ENCODE measurements around the gene GSAP.
A peak's percentile ranks its signal among the peaks of the same experiment; 100 is the strongest.

GSAP gene

GRCh38 chr7:77420438-77420837 lies 4.3 kb upstream of the GSAP start:
- H3K9me3 ChIP-seq (ENCODE audit: control insufficient read depth, low read length), result no peaks in the 10 kb centered on the region
- no peak overlapping the region for H3K4me2 ChIP-seq (ENCODE audit: low read length)
- no peak overlapping the region for H3K4me3 ChIP-seq (ENCODE audit: low read depth, low read length)
- H3K36me3 ChIP-seq (ENCODE audit: control insufficient read depth, insufficient read depth, low read length), result no peaks in the 10 kb centered on the region
- no peak overlapping the region for H2AFZ ChIP-seq
- H3K27ac ChIP-seq, result no peak overlapping the region
- no peaks in the 10 kb centered on the region for H3K27me3 ChIP-seq (ENCODE audit: control insufficient read depth, insufficient read depth, low read length)
- H3K9ac ChIP-seq, result no peak overlapping the region
- H3K4me1 ChIP-seq, result peaks cover 5% of the 10 kb centered on the region
- no peak for TF ChIP-seq CTCF (IDR thresholded peaks at IDR 0.05)
- H3K79me2 ChIP-seq, result no peaks in the 10 kb centered on the region

- H3K9ac ChIP-seq, result no peak overlapping the region
- no peak for TF ChIP-seq CTCF (IDR thresholded peaks at IDR 0.05)
These were observed 3.0 kb upstream of the GSAP start for GRCh38 chr7:77419102-77419501.

GRCh38 chr7:77417801-77418200 lies 1.7 kb upstream of the GSAP start:
- H3K9ac ChIP-seq, result no peak overlapping the region
- no peak for TF ChIP-seq CTCF (IDR thresholded peaks at IDR 0.05)

More at GRCh38 chr7:77419102-77419501, 3.0 kb upstream of the GSAP start:
- Histone ChIP-seq H2AFZ (no peak overlapping the region), H3K36me3 (ENCODE audit: control insufficient read depth, insufficient read depth, low read length) (no peaks in the 10 kb centered on the region), H3K9me3 (ENCODE audit: control insufficient read depth, low read length) (no peaks in the 10 kb centered on the region), H3K27me3 (ENCODE audit: control insufficient read depth, insufficient read depth, low read length) (no peaks in the 10 kb centered on the region), H3K79me2 (no peaks in the 10 kb centered on the region), H3K27ac (no peak overlapping the region), H3K4me2 (ENCODE audit: low read length) (no peak overlapping the region), H3K4me3 (ENCODE audit: low read depth, low read length) (no peak overlapping the region), H3K4me1 (peaks cover 9% of the 10 kb centered on the region)

GRCh38 chr7:77416621-77417371 lies 647 bp upstream of the GSAP start:
- no peak for TF ChIP-seq CTCF (IDR thresholded peaks at IDR 0.05)
- Histone ChIP-seq H3K36me3 (ENCODE audit: control insufficient read depth, insufficient read depth, low read length) (no peaks in the 10 kb centered on the region), H3K4me2 (ENCODE audit: low read length) (peak overlapping the region; percentile 87), H3K27me3 (ENCODE audit: control insufficient read depth, insufficient read depth, low read length) (no peaks in the 10 kb centered on the region), H2AFZ (peak overlapping the region; percentile 90), H3K27ac (peak overlapping the region; percentile 85), H3K4me3 (ENCODE audit: low read depth, low read length) (peak overlapping the region; percentile 60), H3K9ac (peak overlapping the region; percentile 75), H3K4me1 (peaks cover 11% of the 10 kb centered on the region), H3K79me2 (no peaks in the 10 kb centered on the region), H3K9me3 (ENCODE audit: control insufficient read depth, low read length) (no peaks in the 10 kb centered on the region)

More at GRCh38 chr7:77417801-77418200, 1.7 kb upstream of the GSAP start:
- H3K27ac ChIP-seq, result no peak overlapping the region
- H3K4me1 ChIP-seq, result peaks cover 11% of the 10 kb centered on the region
- H3K27me3 ChIP-seq (ENCODE audit: control insufficient read depth, insufficient read depth, low read length), result no peaks in the 10 kb centered on the region
- no peak overlapping the region for H3K4me2 ChIP-seq (ENCODE audit: low read length)
- H3K36me3 ChIP-seq (ENCODE audit: control insufficient read depth, insufficient read depth, low read length), result no peaks in the 10 kb centered on the region
- no peak overlapping the region for H2AFZ ChIP-seq
- no peaks in the 10 kb centered on the region for H3K79me2 ChIP-seq
- H3K4me3 ChIP-seq (ENCODE audit: low read depth, low read length), result no peak overlapping the region
- no peaks in the 10 kb centered on the region for H3K9me3 ChIP-seq (ENCODE audit: control insufficient read depth, low read length)

- Histone ChIP-seq H3K4me3 (ENCODE audit: low read depth, low read length) (peak overlapping the region; percentile 60), H3K27ac (peak overlapping the region; percentile 85), H3K4me2 (ENCODE audit: low read length) (peak overlapping the region; percentile 87), H3K36me3 (ENCODE audit: control insufficient read depth, insufficient read depth, low read length) (no peaks in the 10 kb centered on the region), H3K4me1 (peaks cover 11% of the 10 kb centered on the region), H3K79me2 (no peaks in the 10 kb centered on the region), H3K9ac (peak overlapping the region; percentile 75), H3K9me3 (ENCODE audit: control insufficient read depth, low read length) (no peaks in the 10 kb centered on the region), H2AFZ (peak overlapping the region; percentile 90), H3K27me3 (ENCODE audit: control insufficient read depth, insufficient read depth, low read length) (no peaks in the 10 kb centered on the region)
- no peak for TF ChIP-seq CTCF (IDR thresholded peaks at IDR 0.05)
These were observed 700 bp downstream of the GSAP start for GRCh38 chr7:77415476-77415822.

Data from parathyroid adenoma (tissue), 2 donors.